Fibroblast of lung (primary cell): ENCODE measurements around the gene CACNA1A. TPM values are rescaled to one million over a fixed set of nuclear protein-coding genes. Genes with fewer than 3 reads are reported as not detected.
A peak's percentile ranks its signal among the peaks of the same experiment; 100 is the strongest.

ENCODE experiments used
- DNase-seq, 2 donors: peaks; one replicate each; pipeline versions ENCODE4 v3.0.0 to v3.0.0-alpha.2; 2010; ENCODE audit warnings: low read depth in 2 of 2
- H2AFZ ChIP-seq: 2 replicates; pipeline ENCODE4 v1.5.1; 2012; ENCODE audit warnings: low read length, control low read depth, inconsistent platforms
- H3K27ac ChIP-seq: 2 replicates; pipeline ENCODE4 v1.5.1; 2011; ENCODE audit warnings: low read length, control low read depth; ENCODE audit not compliant: insufficient read depth
- H3K27me3 ChIP-seq: 2 replicates; pipeline ENCODE4 v1.5.1; 2011; ENCODE audit warnings: mild to moderate bottlenecking, low read length; ENCODE audit not compliant: control insufficient read depth, insufficient read depth
- H3K36me3 ChIP-seq: 2 replicates; pipeline ENCODE4 v1.5.1; 2011; ENCODE audit warnings: low read length; ENCODE audit not compliant: control insufficient read depth, insufficient read depth
- H3K4me1 ChIP-seq: 2 replicates; pipeline ENCODE4 v1.5.1; 2011; ENCODE audit warnings: low read length; ENCODE audit not compliant: control insufficient read depth, insufficient read depth; ENCODE audit errors: extremely low read depth
- H3K4me2 ChIP-seq: 2 replicates; pipeline ENCODE4 v1.5.1; 2011; ENCODE audit warnings: low read length, control low read depth; ENCODE audit not compliant: insufficient read depth; ENCODE audit errors: extremely low read depth
- H3K4me3 ChIP-seq, 4 experiments: fragments of 200-600 bp in 1 of 4; sonication (generic) in 1 of 4; replicated peaks in 1 of 4; 2 replicates each; pipeline ENCODE4 v1.5.1; 2011 to 2016; ENCODE audit warnings: low read length in 4 of 4, low read depth in 3 of 4, mild to moderate bottlenecking in 3 of 4, control low read depth in 2 of 4, inconsistent platforms in 1 of 4, mixed read lengths in 1 of 4; ENCODE audit not compliant: insufficient read depth in 1 of 4; ENCODE audit errors: control extremely low read depth in 1 of 4
- H3K79me2 ChIP-seq: 2 replicates; pipeline ENCODE4 v1.5.1; 2012; ENCODE audit warnings: mild to moderate bottlenecking, low read length, inconsistent platforms; ENCODE audit not compliant: control insufficient read depth, insufficient read depth
- H3K9ac ChIP-seq: 2 replicates; pipeline ENCODE4 v1.5.1; 2011; ENCODE audit warnings: mild to moderate bottlenecking, low read length, control low read depth; ENCODE audit not compliant: insufficient read depth
- H3K9me3 ChIP-seq: 2 replicates; pipeline ENCODE4 v1.5.1; 2012; ENCODE audit warnings: low read depth, low read length; ENCODE audit not compliant: control insufficient read depth, insufficient read depth
- H4K20me1 ChIP-seq: 2 replicates; pipeline ENCODE4 v1.5.1; 2011; ENCODE audit warnings: low read length; ENCODE audit not compliant: control insufficient read depth, insufficient read depth; ENCODE audit errors: extremely low read depth
- EZH2 ChIP-seq: IDR thresholded peaks from 2 replicates; pipeline ENCODE4 v1.5.1; 2012; ENCODE audit warnings: low read length, control low read depth, mild to moderate bottlenecking; ENCODE audit errors: missing control alignments
- polyA plus RNA-seq, 2 donors: library from polyadenylated mRNA; depleted of rRNA in 1 of 2; stranded (reverse) in 1 of 2; unstranded in 1 of 2; fragments of >200 nt; gene quantifications; 2 replicates each; pipeline ENCODE4 v1.2.1, GENCODE V29; 2011 to 2012; ENCODE audit warnings: missing spikeins in 1 of 2
- total RNA-seq: library from RNA; depleted of rRNA; stranded (reverse); fragments of >200 nt; gene quantifications from 2 replicates; pipeline ENCODE4 v1.2.1, GENCODE V29; 2014
- TF ChIP-seq, protein P1 (sequence below), 2 donors: IDR thresholded peaks in 1 of 2; conservative IDR thresholded peaks in 1 of 2; 1 replicate in 1 of 2; 2 replicates in 1 of 2; pipeline ENCODE4 v1.5.1; 2011 to 2012; ENCODE audit warnings: low read length in 2 of 2, control low read depth in 1 of 2, inconsistent platforms in 1 of 2, low read depth in 1 of 2, mild to moderate bottlenecking in 1 of 2

Gene CACNA1A
- total and polyA plus RNA-seq, 2 donors (not counting 1 experiment from before 2014, with no cell fraction given) = 0.96 to 9.7 TPM

DNA sequence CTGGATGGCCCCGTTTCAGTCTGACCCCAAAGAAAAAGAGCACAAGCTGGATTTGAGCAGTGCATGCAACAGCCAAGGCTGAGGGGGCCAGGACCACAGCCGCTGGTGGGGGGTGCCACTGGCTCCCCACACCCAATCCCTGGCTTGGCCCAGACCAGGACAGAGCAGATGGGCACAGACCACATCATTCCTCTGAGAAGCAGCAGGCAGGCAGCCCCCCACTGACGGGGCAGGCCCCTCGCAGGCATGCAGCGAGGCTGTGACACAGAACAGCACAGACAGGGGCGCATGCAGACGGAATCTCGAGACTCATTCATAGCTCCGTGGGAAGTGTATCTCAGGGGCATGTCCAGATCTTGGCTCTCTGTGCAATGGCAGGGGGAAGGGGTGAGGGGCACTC is 281.2 kb downstream of the CACNA1A start:
- H3K4me3 ChIP-seq = no peak overlapping the region
- no peak for DNase-seq
- H3K27me3 ChIP-seq = peaks cover 5% of the 10 kb centered on the region
- TF ChIP-seq EZH2 = no peak
- TF ChIP-seq, protein P1, sequence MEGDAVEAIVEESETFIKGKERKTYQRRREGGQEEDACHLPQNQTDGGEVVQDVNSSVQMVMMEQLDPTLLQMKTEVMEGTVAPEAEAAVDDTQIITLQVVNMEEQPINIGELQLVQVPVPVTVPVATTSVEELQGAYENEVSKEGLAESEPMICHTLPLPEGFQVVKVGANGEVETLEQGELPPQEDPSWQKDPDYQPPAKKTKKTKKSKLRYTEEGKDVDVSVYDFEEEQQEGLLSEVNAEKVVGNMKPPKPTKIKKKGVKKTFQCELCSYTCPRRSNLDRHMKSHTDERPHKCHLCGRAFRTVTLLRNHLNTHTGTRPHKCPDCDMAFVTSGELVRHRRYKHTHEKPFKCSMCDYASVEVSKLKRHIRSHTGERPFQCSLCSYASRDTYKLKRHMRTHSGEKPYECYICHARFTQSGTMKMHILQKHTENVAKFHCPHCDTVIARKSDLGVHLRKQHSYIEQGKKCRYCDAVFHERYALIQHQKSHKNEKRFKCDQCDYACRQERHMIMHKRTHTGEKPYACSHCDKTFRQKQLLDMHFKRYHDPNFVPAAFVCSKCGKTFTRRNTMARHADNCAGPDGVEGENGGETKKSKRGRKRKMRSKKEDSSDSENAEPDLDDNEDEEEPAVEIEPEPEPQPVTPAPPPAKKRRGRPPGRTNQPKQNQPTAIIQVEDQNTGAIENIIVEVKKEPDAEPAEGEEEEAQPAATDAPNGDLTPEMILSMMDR (conservative IDR thresholded peaks at IDR 0.05 in 1 of 2, IDR thresholded peaks at IDR 0.05 in 1 of 2; ENCODE audit: low read depth in 1 of 2, low read length in 2 of 2) = no peak
- no peaks in the 10 kb centered on the region for H3K9me3 ChIP-seq
- no peak overlapping the region for H3K4me2 ChIP-seq
- no peaks in the 10 kb centered on the region for H3K79me2 ChIP-seq
- H2AFZ ChIP-seq = no peak overlapping the region
- H3K27ac ChIP-seq = no peak overlapping the region
- H3K4me1 ChIP-seq = no peaks in the 10 kb centered on the region
- H3K36me3 ChIP-seq = no peaks in the 10 kb centered on the region
- no peak overlapping the region for H3K9ac ChIP-seq
- no peaks in the 10 kb centered on the region for H4K20me1 ChIP-seq

DNA sequence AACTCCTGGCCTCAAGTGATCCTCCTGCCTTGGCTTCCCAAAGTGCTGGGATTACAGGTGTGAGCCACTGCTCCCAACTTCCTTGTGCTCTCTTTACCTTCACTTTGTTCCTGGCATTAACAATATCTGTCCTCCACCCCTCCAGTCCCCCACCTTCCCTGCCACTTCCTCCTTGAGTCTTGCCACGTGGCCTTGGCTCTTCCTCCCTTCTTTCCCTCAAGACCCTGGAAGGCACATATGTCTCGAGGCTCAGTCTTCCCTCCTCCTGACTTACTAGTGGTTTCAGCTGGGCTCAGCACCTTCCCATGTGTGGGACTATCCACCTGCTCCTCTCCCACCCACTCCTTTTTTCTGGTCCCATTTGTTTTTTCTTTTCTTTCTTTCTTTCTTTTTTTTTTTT is 285.4 kb downstream of the CACNA1A start:
- Histone ChIP-seq H3K4me1 (no peaks in the 10 kb centered on the region), H3K27me3 (peaks cover 2% of the 10 kb centered on the region), H2AFZ (no peak overlapping the region), H3K36me3 (no peaks in the 10 kb centered on the region), H4K20me1 (no peaks in the 10 kb centered on the region), H3K4me2 (no peak overlapping the region), H3K4me3 (no peak overlapping the region), H3K9ac (no peak overlapping the region), H3K9me3 (no peaks in the 10 kb centered on the region), H3K79me2 (no peaks in the 10 kb centered on the region), H3K27ac (no peak overlapping the region)
- no peak for DNase-seq
- no peak for TF ChIP-seq EZH2
- TF ChIP-seq, protein P1 (conservative IDR thresholded peaks at IDR 0.05 in 1 of 2, IDR thresholded peaks at IDR 0.05 in 1 of 2; ENCODE audit: low read depth in 1 of 2, low read length in 2 of 2) = no peak

DNA sequence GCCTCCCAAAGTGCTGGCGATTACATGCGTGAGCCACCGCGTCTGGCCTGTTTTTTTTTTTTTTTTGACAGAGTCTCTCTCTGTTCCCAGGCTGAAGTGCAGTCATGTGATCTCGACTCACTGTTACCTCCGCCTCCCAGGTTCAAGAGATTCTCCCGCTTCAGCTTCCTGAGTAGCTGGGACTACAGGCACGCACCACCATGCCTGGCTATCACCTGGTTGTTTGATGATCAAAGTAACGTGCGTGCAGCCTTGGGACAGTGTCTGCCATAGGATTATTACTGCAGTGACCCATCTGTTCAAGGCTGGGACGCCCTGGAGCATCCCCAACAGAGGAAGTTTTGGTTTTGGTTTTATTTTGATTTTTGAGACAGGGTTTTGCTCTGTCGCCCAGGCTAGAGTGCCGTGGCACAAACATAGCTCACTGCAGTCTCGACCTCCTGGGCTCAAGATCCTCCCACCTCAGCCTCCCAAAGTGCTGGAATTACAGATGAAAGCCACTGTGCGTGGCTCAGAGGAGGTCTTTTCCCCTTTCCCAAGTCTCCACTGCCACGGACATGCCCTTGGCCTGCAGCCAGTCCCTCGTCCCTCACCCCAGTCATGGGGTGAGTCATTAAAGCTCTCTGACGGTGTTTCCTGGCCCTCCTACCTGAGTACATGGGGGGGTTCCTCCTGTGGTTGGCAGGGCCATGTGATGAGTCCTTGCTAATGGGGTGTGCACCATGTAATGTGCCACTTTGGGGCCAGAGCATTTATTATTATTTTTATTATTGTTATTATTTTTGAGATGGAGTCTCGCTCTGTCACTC is 290.5 kb downstream of the CACNA1A start:
- no peaks in the 10 kb centered on the region for H4K20me1 ChIP-seq
- DNase-seq = peak in 1 of 2 donors; percentile 34
- H3K36me3 ChIP-seq = no peaks in the 10 kb centered on the region
- no peak overlapping the region for H3K27ac ChIP-seq
- no peak overlapping the region for H3K4me2 ChIP-seq
- no peak overlapping the region for H2AFZ ChIP-seq
- no peaks in the 10 kb centered on the region for H3K4me1 ChIP-seq
- H3K4me3 ChIP-seq = no peak overlapping the region
- H3K9ac ChIP-seq = no peak overlapping the region
- no peaks in the 10 kb centered on the region for H3K79me2 ChIP-seq
- H3K9me3 ChIP-seq = no peaks in the 10 kb centered on the region
- H3K27me3 ChIP-seq = peaks cover 2% of the 10 kb centered on the region
- TF ChIP-seq, protein P1 (conservative IDR thresholded peaks at IDR 0.05 in 1 of 2, IDR thresholded peaks at IDR 0.05 in 1 of 2; ENCODE audit: low read depth in 1 of 2, low read length in 2 of 2) = no peak
- no peak for TF ChIP-seq EZH2
